ENCODE results near the gene SYT4.

The SYT4 gene

DNA sequence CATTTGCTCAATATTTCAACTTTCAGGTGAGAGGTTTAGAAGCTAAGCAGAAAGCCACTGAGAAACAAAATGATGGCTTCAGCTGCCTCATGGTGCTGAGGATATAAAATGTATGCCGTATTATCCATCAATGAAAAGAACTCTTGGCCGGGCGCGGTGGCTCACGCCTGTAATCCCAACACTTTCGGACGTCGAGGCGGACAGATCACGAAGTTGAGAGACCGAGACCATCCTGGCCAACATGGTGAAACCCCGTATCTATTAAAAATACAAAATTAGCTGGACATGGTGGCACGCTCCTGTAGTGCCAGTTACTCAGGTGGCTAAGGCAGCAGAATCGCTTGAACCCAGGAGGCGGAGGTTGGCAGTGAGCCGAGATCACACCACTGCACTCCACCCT is 6.0 kb upstream of the SYT4 start:
- Histone ChIP-seq H3K4me3 (replicated peaks; ENCODE audit: low read depth, low read length) (no peak overlapping the region), H3K27me3 (replicated peaks; ENCODE audit: control insufficient read depth, insufficient read depth, low read length) (no peaks in the 10 kb centered on the region), H3K36me3 (ENCODE audit: control insufficient read depth, insufficient read depth, low read length) (no peaks in the 10 kb centered on the region)
- DNase-seq (ENCODE audit: extremely low read depth, insufficient read length) = no peak
- TF ChIP-seq, protein P1, sequence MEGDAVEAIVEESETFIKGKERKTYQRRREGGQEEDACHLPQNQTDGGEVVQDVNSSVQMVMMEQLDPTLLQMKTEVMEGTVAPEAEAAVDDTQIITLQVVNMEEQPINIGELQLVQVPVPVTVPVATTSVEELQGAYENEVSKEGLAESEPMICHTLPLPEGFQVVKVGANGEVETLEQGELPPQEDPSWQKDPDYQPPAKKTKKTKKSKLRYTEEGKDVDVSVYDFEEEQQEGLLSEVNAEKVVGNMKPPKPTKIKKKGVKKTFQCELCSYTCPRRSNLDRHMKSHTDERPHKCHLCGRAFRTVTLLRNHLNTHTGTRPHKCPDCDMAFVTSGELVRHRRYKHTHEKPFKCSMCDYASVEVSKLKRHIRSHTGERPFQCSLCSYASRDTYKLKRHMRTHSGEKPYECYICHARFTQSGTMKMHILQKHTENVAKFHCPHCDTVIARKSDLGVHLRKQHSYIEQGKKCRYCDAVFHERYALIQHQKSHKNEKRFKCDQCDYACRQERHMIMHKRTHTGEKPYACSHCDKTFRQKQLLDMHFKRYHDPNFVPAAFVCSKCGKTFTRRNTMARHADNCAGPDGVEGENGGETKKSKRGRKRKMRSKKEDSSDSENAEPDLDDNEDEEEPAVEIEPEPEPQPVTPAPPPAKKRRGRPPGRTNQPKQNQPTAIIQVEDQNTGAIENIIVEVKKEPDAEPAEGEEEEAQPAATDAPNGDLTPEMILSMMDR (IDR thresholded peaks at IDR 0.05; ENCODE audit: insufficient read depth, low read length, poor library complexity, severe bottlenecking) = no peak

DNA sequence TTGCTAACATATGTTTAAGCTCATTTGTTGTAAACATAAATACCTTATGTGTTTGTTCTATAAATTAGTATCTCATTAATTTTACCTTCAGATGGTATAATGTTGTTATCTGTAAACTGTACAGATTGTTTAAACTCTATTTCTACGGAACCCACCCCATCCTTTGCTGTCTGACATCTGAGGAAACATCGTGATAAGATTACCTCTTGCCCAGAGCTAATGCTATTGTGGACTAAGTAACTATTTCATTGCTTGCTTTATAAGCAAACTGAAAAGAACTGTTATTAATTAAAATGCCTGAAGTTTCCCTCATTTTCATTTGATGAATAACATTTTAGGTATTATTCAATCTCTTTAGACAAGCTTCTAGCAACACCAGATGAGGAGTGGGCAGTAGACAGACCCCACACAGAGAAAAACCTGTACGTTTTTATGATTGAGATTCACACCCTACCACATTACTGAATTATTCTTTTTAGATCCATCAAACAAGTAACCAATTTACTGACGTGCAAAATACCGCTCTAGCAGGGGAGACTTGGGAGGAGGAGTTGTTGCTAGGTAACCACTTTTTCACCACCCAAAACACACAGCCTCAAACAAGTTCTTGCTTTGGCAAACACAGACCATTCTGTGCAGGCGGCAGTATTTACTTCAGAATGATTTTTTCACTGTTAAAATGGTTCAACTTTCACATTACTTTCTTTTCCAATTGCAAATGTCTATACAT is 1.9 kb upstream of the SYT4 start:
- Histone ChIP-seq H3K36me3 (ENCODE audit: control insufficient read depth, insufficient read depth, low read length) (no peaks in the 10 kb centered on the region), H3K4me3 (replicated peaks; ENCODE audit: low read depth, low read length) (no peak overlapping the region), H3K27me3 (replicated peaks; ENCODE audit: control insufficient read depth, insufficient read depth, low read length) (no peaks in the 10 kb centered on the region; the same call in 1 of the 2 replicates)
- no peak for DNase-seq (ENCODE audit: extremely low read depth, insufficient read length)
- TF ChIP-seq, protein P1 (IDR thresholded peaks at IDR 0.05; ENCODE audit: insufficient read depth, low read length, poor library complexity, severe bottlenecking) = no peak

DNA sequence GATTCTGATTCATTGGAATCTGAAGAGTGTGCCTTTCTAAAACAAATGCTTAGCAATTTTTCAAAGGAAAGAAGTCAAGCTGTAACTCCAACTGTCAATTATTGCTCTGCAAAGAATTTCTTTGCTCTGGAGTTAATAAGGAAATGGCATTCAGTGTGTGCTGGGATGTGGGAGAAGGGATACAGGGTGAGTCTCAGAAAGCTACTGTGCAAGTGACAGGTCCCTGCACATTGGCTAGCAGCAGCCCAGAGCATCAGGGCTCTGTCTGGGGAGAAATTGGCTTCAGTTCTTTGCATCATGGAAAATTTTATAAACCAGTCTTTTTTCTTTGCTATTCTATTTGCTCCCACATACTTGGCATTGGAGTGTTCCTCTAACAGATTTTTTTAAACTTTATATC is 1.1 kb upstream of the SYT4 start:
- H3K27me3 ChIP-seq (replicated peaks; ENCODE audit: control insufficient read depth, insufficient read depth, low read length) = no peaks in the 10 kb centered on the region; the same call in 1 of the 2 replicates
- TF ChIP-seq, protein P1 (IDR thresholded peaks at IDR 0.05; ENCODE audit: insufficient read depth, low read length, poor library complexity, severe bottlenecking) = no peak
- H3K36me3 ChIP-seq (ENCODE audit: control insufficient read depth, insufficient read depth, low read length) = no peaks in the 10 kb centered on the region
- DNase-seq (ENCODE audit: extremely low read depth, insufficient read length) = no peak
- no peak overlapping the region for H3K4me3 ChIP-seq (replicated peaks; ENCODE audit: low read depth, low read length)

DNA sequence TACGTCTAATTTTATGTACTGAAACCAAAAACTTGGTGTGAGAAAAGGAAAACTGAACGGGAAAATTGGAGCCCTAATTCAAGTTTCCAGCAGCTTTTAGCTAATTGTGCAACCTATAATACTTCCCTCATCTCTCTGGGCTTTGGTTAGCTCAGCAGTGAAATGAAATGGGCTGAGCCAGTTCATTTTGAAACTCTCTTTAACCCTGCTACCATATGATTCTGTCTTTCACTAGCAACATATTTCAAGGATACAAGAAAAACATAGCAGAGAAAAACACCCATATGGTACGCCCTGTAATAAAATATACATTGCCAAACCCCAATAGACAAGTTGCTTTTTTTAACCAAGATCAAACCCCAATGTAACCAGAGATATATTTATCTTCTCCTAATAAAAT is 799 bp downstream of the SYT4 start:
- Histone ChIP-seq H3K4me3 (replicated peaks; ENCODE audit: low read depth, low read length) (no peak overlapping the region), H3K27me3 (replicated peaks; ENCODE audit: control insufficient read depth, insufficient read depth, low read length) (no peaks in the 10 kb centered on the region; the same call in 1 of the 2 replicates), H3K36me3 (ENCODE audit: control insufficient read depth, insufficient read depth, low read length) (no peaks in the 10 kb centered on the region)
- DNase-seq (ENCODE audit: extremely low read depth, insufficient read length) = no peak
- TF ChIP-seq, protein P1 (IDR thresholded peaks at IDR 0.05; ENCODE audit: insufficient read depth, low read length, poor library complexity, severe bottlenecking) = no peak

DNA sequence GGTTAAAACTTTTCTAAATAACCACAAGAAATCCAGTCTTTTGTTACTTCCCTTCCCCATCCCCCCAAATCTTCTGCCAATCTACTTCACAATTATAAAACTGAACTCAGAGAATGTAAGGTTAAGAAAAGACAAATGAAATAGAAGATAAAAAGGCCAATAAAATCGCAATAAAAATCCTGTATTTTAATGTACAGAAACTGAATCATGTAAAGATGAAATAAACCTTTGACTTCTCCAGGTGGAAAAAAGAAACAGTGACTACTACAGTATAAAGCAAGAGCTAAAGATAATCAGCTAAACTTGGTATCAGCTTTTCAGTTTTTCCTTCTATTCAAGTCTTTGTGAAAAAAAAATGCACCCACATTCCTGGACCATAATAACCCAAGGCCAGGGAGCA is 1.7 kb downstream of the SYT4 start:
- no peak overlapping the region for H3K4me3 ChIP-seq (replicated peaks; ENCODE audit: low read depth, low read length)
- H3K27me3 ChIP-seq (replicated peaks; ENCODE audit: control insufficient read depth, insufficient read depth, low read length) = no peaks in the 10 kb centered on the region; the same call in 1 of the 2 replicates
- DNase-seq (ENCODE audit: extremely low read depth, insufficient read length) = no peak
- no peaks in the 10 kb centered on the region for H3K36me3 ChIP-seq (ENCODE audit: control insufficient read depth, insufficient read depth, low read length)
- TF ChIP-seq, protein P1 (IDR thresholded peaks at IDR 0.05; ENCODE audit: insufficient read depth, low read length, poor library complexity, severe bottlenecking) = no peak

Data from GM06990 (cell line).